C4-2B (cell line): ENCODE measurements around the gene FAM89A.

Source experiments
- H3K27ac ChIP-seq: fragments of 450-650 bp; 2 replicates; pipeline ENCODE4 v1.5.1; 2017
- ZFX ChIP-seq: fragments of 450-650 bp; IDR thresholded peaks from 2 replicates; pipeline ENCODE4 v1.6.1; 2017
- TF ChIP-seq, protein P1 (sequence below): fragments of 450-650 bp; conservative IDR thresholded peaks from 2 replicates; pipeline ENCODE4 v1.5.1; 2017; ENCODE audit warnings: mild to moderate bottlenecking

Gene FAM89A

GRCh38 chr1:231040019-231040799 is at the start of gene FAM89A:
Gene FAM89A (minus strand): TSS chr1:231040254. CDS start chr1:231040211, 43 bp downstream.
- TF ChIP-seq ZFX: peak; percentile 24; the same call in 1 of the 2 replicates
- TF ChIP-seq, protein P1, sequence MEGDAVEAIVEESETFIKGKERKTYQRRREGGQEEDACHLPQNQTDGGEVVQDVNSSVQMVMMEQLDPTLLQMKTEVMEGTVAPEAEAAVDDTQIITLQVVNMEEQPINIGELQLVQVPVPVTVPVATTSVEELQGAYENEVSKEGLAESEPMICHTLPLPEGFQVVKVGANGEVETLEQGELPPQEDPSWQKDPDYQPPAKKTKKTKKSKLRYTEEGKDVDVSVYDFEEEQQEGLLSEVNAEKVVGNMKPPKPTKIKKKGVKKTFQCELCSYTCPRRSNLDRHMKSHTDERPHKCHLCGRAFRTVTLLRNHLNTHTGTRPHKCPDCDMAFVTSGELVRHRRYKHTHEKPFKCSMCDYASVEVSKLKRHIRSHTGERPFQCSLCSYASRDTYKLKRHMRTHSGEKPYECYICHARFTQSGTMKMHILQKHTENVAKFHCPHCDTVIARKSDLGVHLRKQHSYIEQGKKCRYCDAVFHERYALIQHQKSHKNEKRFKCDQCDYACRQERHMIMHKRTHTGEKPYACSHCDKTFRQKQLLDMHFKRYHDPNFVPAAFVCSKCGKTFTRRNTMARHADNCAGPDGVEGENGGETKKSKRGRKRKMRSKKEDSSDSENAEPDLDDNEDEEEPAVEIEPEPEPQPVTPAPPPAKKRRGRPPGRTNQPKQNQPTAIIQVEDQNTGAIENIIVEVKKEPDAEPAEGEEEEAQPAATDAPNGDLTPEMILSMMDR: no peak
- H3K27ac ChIP-seq: peak within 1 kb of the TSS; percentile 27

- TF ChIP-seq, protein P1: no peak
- TF ChIP-seq ZFX: no peak
- H3K27ac ChIP-seq: no peak overlapping the region
These were observed 44.3 kb upstream of the FAM89A start for GRCh38 chr1:231084353-231084752.

- no peak overlapping the region for H3K27ac ChIP-seq
- TF ChIP-seq, protein P1: no peak
- TF ChIP-seq ZFX: no peak
These were observed 39.1 kb upstream of the FAM89A start for GRCh38 chr1:231079163-231079562.

DNA sequence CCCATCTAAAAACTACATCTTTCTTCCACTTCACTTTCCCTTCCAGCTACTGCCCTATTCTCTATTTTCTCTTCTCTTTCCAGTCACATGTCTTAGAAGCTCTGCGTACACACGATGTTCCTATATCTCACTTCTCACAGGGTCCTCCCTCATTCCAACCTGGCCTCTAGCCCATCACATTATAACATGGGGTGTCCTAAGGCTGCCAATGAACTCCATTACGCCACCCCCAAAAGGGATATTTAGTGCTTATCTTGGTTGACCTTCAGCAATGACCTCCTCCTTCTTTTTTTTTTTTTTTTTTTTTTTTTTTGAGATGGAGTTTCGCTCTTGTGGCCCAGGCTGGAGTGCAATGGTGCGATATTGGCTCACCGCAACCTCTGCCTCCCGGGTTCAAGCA is 38.2 kb upstream of the FAM89A start:
- no peak overlapping the region for H3K27ac ChIP-seq
- TF ChIP-seq, protein P1: no peak
- TF ChIP-seq ZFX: no peak

GRCh38 chr1:231076802-231077201 is 36.7 kb upstream of the FAM89A start:
- no peak for TF ChIP-seq ZFX

GRCh38 chr1:231075497-231075896 is 35.4 kb upstream of the FAM89A start:
- H3K27ac ChIP-seq: no peak overlapping the region
- TF ChIP-seq, protein P1: no peak
- no peak for TF ChIP-seq ZFX

More at GRCh38 chr1:231076802-231077201, 36.7 kb upstream of the FAM89A start:
- H3K27ac ChIP-seq: no peak overlapping the region

- no peak overlapping the region for H3K27ac ChIP-seq
- TF ChIP-seq, protein P1: no peak
- no peak for TF ChIP-seq ZFX
These were observed 35.0 kb upstream of the FAM89A start for GRCh38 chr1:231075020-231075419.

GRCh38 chr1:231074046-231074445 is 34.0 kb upstream of the FAM89A start:
- no peak for TF ChIP-seq ZFX
- TF ChIP-seq, protein P1: no peak
- no peak overlapping the region for H3K27ac ChIP-seq
